ENCODE measurements around the gene TBX1. TPM values are rescaled to one million over a fixed set of nuclear protein-coding genes. Genes with fewer than 3 reads are reported as not detected.

Gene TBX1
- total RNA-seq, 1 donor = 0.43 TPM

GRCh38 chr22:19766511-19767426 is 6.2 kb downstream of the TBX1 start:
- DNase-seq (ENCODE audit: low read depth) = peak; percentile 28
- peak overlapping the region; percentile 43 for H3K4me3 ChIP-seq (ENCODE audit: low read depth, low read length)
- TF ChIP-seq CTCF (IDR thresholded peaks at IDR 0.05; ENCODE audit: insufficient read depth, low read depth, low read length) = peak; percentile 30

- TF ChIP-seq CTCF (IDR thresholded peaks at IDR 0.05; ENCODE audit: insufficient read depth, low read depth, low read length) = no peak
- DNase-seq (ENCODE audit: low read depth) = no peak
- H3K4me3 ChIP-seq (ENCODE audit: low read depth, low read length) = no peak overlapping the region
Observed at GRCh38 chr22:19767427-19768341, 7.1 kb downstream of the TBX1 start.

GRCh38 chr22:19769393-19769715 is 8.8 kb downstream of the TBX1 start:
- DNase-seq (ENCODE audit: low read depth) = no peak
- no peak for TF ChIP-seq CTCF (IDR thresholded peaks at IDR 0.05; ENCODE audit: insufficient read depth, low read depth, low read length)
- no peak overlapping the region for H3K4me3 ChIP-seq (ENCODE audit: low read depth, low read length)

GRCh38 chr22:19770349-19771220 is 10.0 kb downstream of the TBX1 start:
- no peak for DNase-seq (ENCODE audit: low read depth)
- no peak overlapping the region for H3K4me3 ChIP-seq (ENCODE audit: low read depth, low read length)
- no peak for TF ChIP-seq CTCF (IDR thresholded peaks at IDR 0.05; ENCODE audit: insufficient read depth, low read depth, low read length)

- no peak for TF ChIP-seq CTCF (IDR thresholded peaks at IDR 0.05; ENCODE audit: insufficient read depth, low read depth, low read length)
- H3K4me3 ChIP-seq (ENCODE audit: low read depth, low read length) = no peak overlapping the region
- DNase-seq (ENCODE audit: low read depth) = no peak
Observed at GRCh38 chr22:19772422-19772672, 11.8 kb downstream of the TBX1 start.

GRCh38 chr22:19772673-19773469 is 12.3 kb downstream of the TBX1 start:
- no peak for TF ChIP-seq CTCF (IDR thresholded peaks at IDR 0.05; ENCODE audit: insufficient read depth, low read depth, low read length)
- H3K4me3 ChIP-seq (ENCODE audit: low read depth, low read length) = no peak overlapping the region
- DNase-seq (ENCODE audit: low read depth) = no peak
